K562 (cell line): ENCODE measurements around the gene NKIRAS2. TPM values are rescaled to one million over a fixed set of nuclear protein-coding genes. Genes with fewer than 3 reads are reported as not detected.

ENCODE experiments used
- BRD9 ChIP-seq: fragments of 450-650 bp; IDR thresholded peaks from 2 replicates; pipeline ENCODE4 v1.6.1; 2018; ENCODE audit warnings: low read depth; ENCODE audit not compliant: partially characterized antibody
- CBFA2T3 ChIP-seq: fragments of 450-650 bp; IDR thresholded peaks from 2 replicates; pipeline ENCODE4 v1.6.1; 2017
- CBFB ChIP-seq: sonication (generic); formaldehyde crosslinking; IDR thresholded peaks from 2 replicates; pipeline ENCODE4 v1.4.0; 2020; ENCODE audit warnings: mild to moderate bottlenecking, missing genetic modification reagents
- GATAD2A ChIP-seq: fragments of 450-650 bp; IDR thresholded peaks from 2 replicates; pipeline ENCODE4 v1.6.1; 2017
- KDM5B ChIP-seq: fragments of 200-600 bp; sonication (generic); IDR thresholded peaks from 2 replicates; pipeline ENCODE4 v1.6.1; 2012; ENCODE audit warnings: low read depth, mild to moderate bottlenecking, moderate library complexity, low read length, control low read depth, inconsistent platforms; ENCODE audit not compliant: insufficient replicate concordance
- MEIS2 ChIP-seq: fragments of 450-650 bp; IDR thresholded peaks from 2 replicates; pipeline ENCODE4 v1.6.1; 2014; ENCODE audit warnings: mild to moderate bottlenecking; ENCODE audit not compliant: partially characterized antibody
- NFIC ChIP-seq: fragments of 450-650 bp; IDR thresholded peaks from 2 replicates; pipeline ENCODE4 v1.6.1; 2017; ENCODE audit warnings: mild to moderate bottlenecking, inconsistent platforms
- NUFIP1 ChIP-seq: fragments of 450-650 bp; IDR thresholded peaks from 2 replicates; pipeline ENCODE4 v1.6.1; 2018; ENCODE audit not compliant: partially characterized antibody
- SMAD2 ChIP-seq: fragments of 150-350 bp; IDR thresholded peaks from 2 replicates; pipeline ENCODE4 v1.6.1; 2014; ENCODE audit warnings: low read depth, mild to moderate bottlenecking, low read length
- TCF7L2 ChIP-seq: fragments of 150-350 bp; IDR thresholded peaks from 2 replicates; pipeline ENCODE4 v1.6.1; 2016; ENCODE audit warnings: low read depth, mild to moderate bottlenecking, low read length, moderate library complexity
- VEZF1 ChIP-seq: fragments of 200-800 bp; sonication (Bioruptor generic); IDR thresholded peaks from 2 replicates; pipeline ENCODE4 v1.6.1; 2017; ENCODE audit warnings: missing genetic modification characterization, missing compliant biosample characterization
- ZBTB43 ChIP-seq: sonication (generic); formaldehyde crosslinking; IDR thresholded peaks from 2 replicates; pipeline ENCODE4 v1.8.0; 2023; ENCODE audit warnings: mild to moderate bottlenecking, missing genetic modification reagents
- ZBTB5 ChIP-seq: fragments of 450-650 bp; IDR thresholded peaks from 2 replicates; pipeline ENCODE4 v1.6.1; 2017; ENCODE audit warnings: antibody characterized with exemption
- ZNF175 ChIP-seq: fragments of 200-800 bp; sonication (Bioruptor generic); IDR thresholded peaks from 2 replicates; pipeline ENCODE4 v1.6.1; 2016; ENCODE audit warnings: low read depth, mild to moderate bottlenecking, missing genetic modification characterization, missing compliant biosample characterization
- ZNF23 ChIP-seq: fragments of 250-450 bp; sonication (Bioruptor Pico); IDR thresholded peaks from 2 replicates; pipeline ENCODE4 v1.4.0; 2020; ENCODE audit warnings: mild to moderate bottlenecking
- ZNF696 ChIP-seq: fragments of 250-450 bp; sonication (Bioruptor Pico); conservative IDR thresholded peaks from 2 replicates; pipeline ENCODE4 v1.4.0; 2020; ENCODE audit warnings: mild to moderate bottlenecking, moderate library complexity
- polyA plus RNA-seq, 8 experiments: library from polyadenylated mRNA; depleted of rRNA in 4 of 8; stranded (reverse) in 5 of 8; unstranded in 3 of 8; fragments of >200 nt; fragmentation: Nextera tagmentation in 2 of 8; fragmentation: Illumina TruSeq in 1 of 8; extraction: Ambion mirVana in 2 of 8; extraction: Trizol in 1 of 8; gene quantifications; 2 replicates each; pipeline versions ENCODE4 v1.2.1 to v1.2.3, GENCODE V29; 2011 to 2014; ENCODE audit warnings: inconsistent platforms in 1 of 8, missing spikeins in 1 of 8
- total RNA-seq, 7 experiments: library from RNA; depleted of rRNA in 6 of 7; stranded (reverse); fragments of >200 nt in 6 of 7; fragmentation: Illumina TruSeq in 2 of 7; extraction: Trizol in 2 of 7; gene quantifications; 2 replicates each; pipeline versions ENCODE4 v1.2.1 to v1.2.3, GENCODE V29; 2011 to 2021; ENCODE audit warnings: low replicate concordance in 1 of 7
- TF ChIP-seq, protein P1 (sequence below): fragments of 150-350 bp; IDR thresholded peaks from 2 replicates; pipeline ENCODE4 v1.6.1; 2014; ENCODE audit warnings: low read depth, mild to moderate bottlenecking, low read length, borderline replicate concordance
- TF ChIP-seq, protein P2 (sequence below): fragments of 250-450 bp; sonication (Bioruptor Pico); IDR thresholded peaks from 2 replicates; pipeline ENCODE4 v1.5.0; 2021

The NKIRAS2 gene
- total and polyA plus RNA-seq, 9 of the 15 experiments (the other 6 are each of a cell fraction or from before 2014, with no cell fraction given) = 10.1 to 65.5 (median 29.8) TPM

DNA sequence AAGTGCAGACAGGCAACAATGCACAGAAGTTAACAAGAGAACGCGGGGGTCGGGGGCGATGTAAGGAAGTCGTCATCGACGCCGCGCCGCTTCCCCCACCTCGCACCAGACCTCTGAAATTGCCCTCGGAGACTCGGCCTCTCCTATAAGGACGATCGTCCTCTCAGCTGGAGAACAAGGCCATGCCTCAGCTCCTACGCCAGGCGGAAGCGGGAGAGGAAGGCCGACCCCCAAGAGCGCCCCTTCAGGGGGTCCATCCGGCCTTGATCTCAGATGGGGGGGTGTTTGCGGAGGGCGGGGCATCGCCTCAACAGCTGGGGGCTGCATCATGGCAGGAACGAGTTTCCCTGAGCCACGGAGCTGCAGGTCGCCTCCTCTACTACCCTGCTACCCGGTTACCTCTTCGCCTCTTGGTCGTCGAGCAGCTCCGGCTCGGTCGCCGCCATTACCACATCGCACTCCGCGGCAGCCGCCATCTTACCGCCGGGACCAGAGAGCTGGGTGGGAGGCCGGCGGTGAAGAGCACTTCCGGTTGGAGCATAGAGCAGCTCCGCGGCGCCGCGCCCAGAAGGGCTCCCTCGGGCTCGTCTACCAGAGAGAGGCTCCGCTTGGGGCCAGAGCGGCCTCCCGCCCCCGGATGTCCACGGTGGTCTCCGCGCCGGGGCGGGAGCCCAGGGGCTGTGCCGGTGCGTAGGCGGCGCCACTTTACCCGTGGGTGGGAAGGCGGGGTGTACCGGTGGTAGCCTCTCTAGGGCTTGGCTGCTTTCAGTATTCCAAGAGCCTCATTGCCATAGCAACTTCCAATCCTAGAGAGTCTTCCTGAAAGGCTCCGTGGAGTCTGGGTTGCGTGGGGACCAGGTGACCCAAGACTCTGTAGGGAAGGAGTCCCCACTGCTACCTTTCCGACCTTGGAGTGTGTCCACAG, 2.7 kb upstream of the NKIRAS2 start, which contains the start of gene DNAJC7 (continued):
- TF ChIP-seq CBFA2T3 = no peak
- peak; percentile 79 for TF ChIP-seq BRD9
- TF ChIP-seq MEIS2 = no peak
- TF ChIP-seq NFIC = peak; percentile 20; the same call in 1 of the 2 replicates
- no peak for TF ChIP-seq TCF7L2
- TF ChIP-seq, protein P1, sequence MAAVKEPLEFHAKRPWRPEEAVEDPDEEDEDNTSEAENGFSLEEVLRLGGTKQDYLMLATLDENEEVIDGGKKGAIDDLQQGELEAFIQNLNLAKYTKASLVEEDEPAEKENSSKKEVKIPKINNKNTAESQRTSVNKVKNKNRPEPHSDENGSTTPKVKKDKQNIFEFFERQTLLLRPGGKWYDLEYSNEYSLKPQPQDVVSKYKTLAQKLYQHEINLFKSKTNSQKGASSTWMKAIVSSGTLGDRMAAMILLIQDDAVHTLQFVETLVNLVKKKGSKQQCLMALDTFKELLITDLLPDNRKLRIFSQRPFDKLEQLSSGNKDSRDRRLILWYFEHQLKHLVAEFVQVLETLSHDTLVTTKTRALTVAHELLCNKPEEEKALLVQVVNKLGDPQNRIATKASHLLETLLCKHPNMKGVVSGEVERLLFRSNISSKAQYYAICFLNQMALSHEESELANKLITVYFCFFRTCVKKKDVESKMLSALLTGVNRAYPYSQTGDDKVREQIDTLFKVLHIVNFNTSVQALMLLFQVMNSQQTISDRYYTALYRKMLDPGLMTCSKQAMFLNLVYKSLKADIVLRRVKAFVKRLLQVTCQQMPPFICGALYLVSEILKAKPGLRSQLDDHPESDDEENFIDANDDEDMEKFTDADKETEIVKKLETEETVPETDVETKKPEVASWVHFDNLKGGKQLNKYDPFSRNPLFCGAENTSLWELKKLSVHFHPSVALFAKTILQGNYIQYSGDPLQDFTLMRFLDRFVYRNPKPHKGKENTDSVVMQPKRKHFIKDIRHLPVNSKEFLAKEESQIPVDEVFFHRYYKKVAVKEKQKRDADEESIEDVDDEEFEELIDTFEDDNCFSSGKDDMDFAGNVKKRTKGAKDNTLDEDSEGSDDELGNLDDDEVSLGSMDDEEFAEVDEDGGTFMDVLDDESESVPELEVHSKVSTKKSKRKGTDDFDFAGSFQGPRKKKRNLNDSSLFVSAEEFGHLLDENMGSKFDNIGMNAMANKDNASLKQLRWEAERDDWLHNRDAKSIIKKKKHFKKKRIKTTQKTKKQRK = no peak
- no peak for TF ChIP-seq ZBTB5
- TF ChIP-seq VEZF1 (CRISPR knock-in tag) = peak; percentile 55; the same call in 1 of the 2 replicates
- TF ChIP-seq, protein P2, sequence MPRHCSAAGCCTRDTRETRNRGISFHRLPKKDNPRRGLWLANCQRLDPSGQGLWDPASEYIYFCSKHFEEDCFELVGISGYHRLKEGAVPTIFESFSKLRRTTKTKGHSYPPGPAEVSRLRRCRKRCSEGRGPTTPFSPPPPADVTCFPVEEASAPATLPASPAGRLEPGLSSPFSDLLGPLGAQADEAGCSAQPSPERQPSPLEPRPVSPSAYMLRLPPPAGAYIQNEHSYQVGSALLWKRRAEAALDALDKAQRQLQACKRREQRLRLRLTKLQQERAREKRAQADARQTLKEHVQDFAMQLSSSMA = 0 out of 2 replicates have a peak, but pooled peaks have one; percentile 45
- no peak for TF ChIP-seq ZNF175
- no peak for TF ChIP-seq NUFIP1
- TF ChIP-seq ZNF696 (CRISPR knock-in tag) = no peak
- TF ChIP-seq ZNF23 (CRISPR knock-in tag) = no peak
- no peak for TF ChIP-seq ZBTB43 (CRISPR knock-in tag)
- TF ChIP-seq SMAD2 = no peak
- 0 out of 2 replicates have a peak, but pooled peaks have one; percentile 19 for TF ChIP-seq CBFB
- peak; percentile 29; the same call in 1 of the 2 replicates for TF ChIP-seq GATAD2A
- peak; percentile 59 for TF ChIP-seq KDM5B
